ENCODE results near the gene FNDC10. TPM values are rescaled to one million over a fixed set of nuclear protein-coding genes. Genes with fewer than 3 reads are reported as not detected.

The FNDC10 gene
- total RNA-seq, 2 experiments from 2014 or later: 1.7 to 1.9 TPM

DNA sequence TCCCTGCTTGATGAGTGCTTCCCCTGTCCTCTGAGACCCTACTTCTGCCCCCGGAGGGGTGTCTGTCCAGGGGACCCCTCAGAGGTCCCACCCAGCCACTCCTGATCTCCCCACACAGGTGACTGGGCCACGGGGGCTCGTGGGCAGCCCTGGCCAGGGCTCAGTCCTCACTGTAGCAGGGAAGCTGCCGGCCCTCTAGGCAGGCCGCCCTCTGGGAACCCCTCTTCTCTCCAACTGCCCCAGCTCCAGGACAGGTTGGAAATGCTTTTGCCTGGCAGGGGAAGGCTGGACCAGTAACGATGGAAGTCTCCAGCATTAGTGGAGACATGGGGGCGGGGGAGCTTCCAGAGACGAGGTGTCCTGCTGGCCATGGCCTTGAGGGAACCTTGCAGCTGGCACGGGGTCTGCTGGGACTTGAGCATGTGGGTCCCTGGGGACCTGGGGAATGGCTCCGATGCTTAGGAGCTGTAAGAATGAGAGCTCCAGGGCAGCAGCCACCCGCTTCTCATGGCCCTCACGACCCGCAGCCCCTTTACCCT lies 3.1 kb upstream of the FNDC10 start:
- Mint-ChIP-seq H3K27me3 (peaks cover 6% of the 10 kb centered on the region), H3K36me3 (ENCODE audit: low read depth) (no peaks in the 10 kb centered on the region), H3K9me3 (ENCODE audit: low read depth) (no peaks in the 10 kb centered on the region), H3K27ac (no peak overlapping the region), H3K4me3 (no peak overlapping the region), H3K4me1 (peaks cover 16% of the 10 kb centered on the region)
- ATAC-seq (no peak), DNase-seq (no peak)
- ChIA-PET POLR2A (no interaction called here), CTCF (no interaction called here)
- intact Hi-C loops (cut with DNase I, micrococcal nuclease): no loop called here

DNA sequence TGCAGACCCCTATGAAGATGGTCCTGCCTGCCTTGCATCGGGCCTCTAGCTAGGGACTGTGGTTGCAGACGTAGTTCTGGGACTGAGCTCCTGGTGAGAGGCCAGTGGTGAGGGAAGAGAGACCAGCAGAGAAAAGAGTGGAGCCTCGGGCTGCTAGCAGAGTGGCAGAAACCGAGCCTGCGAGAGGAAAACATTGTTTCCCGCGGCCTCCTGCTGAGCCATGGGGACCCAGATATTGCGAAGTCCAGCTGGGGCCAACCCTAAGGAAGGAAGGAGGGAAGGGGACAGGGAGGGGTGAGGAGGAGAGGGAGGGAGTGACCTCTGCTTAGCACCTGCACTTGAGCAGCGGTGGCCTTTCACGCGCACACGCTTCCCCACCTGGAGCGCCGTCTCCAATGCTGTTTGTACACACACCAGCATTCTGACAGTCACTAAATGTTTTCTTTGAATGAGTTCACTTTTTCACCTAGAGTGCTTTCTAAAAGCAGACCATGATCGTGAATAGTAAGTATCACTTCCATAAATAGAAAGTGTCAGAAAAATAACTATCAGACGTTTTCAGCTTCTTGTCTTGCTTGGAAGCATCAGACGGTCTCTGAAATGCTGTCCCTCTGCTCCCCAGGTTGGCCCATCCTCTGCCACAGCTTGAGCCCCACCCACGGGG lies 2.5 kb upstream of the FNDC10 start:
- ChIA-PET POLR2A (no interaction called here), CTCF (interaction anchor here (0.6 kb wide), 1 partner anchor 293 kb away, joined by 3 read pairs; no protein-coding TSS in a partner anchor)
- Mint-ChIP-seq H3K27ac (no peak overlapping the region), H3K27me3 (peaks cover 6% of the 10 kb centered on the region), H3K9me3 (ENCODE audit: low read depth) (no peaks in the 10 kb centered on the region), H3K4me1 (peaks cover 13% of the 10 kb centered on the region), H3K4me3 (no peak overlapping the region), H3K36me3 (ENCODE audit: low read depth) (no peaks in the 10 kb centered on the region)
- ATAC-seq (no peak), DNase-seq (no peak)
- intact Hi-C loops (cut with DNase I, micrococcal nuclease): no loop called here

DNA sequence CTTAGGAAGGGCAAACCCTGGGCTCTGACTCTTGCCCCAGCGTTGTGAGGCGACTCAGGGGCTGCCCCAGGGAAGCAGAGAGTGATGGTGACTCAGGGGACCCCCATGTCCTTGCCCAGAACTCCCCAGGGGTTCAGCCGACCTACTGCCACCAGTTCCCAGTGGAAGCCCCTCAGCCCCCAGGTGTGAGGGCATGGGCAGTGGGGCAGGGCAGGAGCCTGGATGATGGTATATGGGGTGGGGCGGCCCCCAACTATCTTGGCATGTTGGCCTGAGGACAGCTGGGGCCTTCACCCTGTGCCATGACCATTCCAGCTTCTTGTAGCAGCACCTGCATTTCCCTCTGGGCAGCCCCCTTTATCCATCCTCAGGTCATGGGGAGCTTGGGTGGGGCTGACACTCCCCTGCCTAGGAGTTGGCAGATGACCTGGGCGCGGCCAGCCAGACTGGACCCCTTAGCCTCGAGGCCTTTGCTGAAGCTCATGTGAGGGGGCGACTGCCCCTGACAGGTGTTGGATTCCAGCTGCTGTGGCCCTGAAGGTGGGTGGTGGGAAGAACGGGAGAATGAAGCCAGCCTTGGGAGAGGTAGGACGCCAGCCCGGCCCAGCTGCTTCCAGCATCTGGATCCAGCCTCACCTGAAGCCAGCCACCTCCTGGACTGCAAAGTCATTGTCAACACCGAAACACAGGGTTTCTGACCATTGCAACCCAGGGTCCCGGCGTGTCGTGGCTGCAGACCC lies 1.8 kb upstream of the FNDC10 start:
- ChIA-PET CTCF (interaction anchor here (0.6 kb wide), 1 partner anchor 292 kb away, joined by 3 read pairs; no protein-coding TSS in a partner anchor), POLR2A (interaction anchor here (0.6 kb wide), 1 partner anchor 192 kb away, joined by 3 read pairs; no protein-coding TSS in a partner anchor)
- Mint-ChIP-seq H3K9me3 (ENCODE audit: low read depth) (no peaks in the 10 kb centered on the region), H3K27me3 (peaks cover 6% of the 10 kb centered on the region), H3K4me1 (peaks cover 7% of the 10 kb centered on the region), H3K27ac (no peak overlapping the region), H3K4me3 (no peak overlapping the region), H3K36me3 (ENCODE audit: low read depth) (no peaks in the 10 kb centered on the region)
- intact Hi-C loops (cut with DNase I, micrococcal nuclease): no loop called here
- DNase-seq: no peak
- no peak for ATAC-seq

DNA sequence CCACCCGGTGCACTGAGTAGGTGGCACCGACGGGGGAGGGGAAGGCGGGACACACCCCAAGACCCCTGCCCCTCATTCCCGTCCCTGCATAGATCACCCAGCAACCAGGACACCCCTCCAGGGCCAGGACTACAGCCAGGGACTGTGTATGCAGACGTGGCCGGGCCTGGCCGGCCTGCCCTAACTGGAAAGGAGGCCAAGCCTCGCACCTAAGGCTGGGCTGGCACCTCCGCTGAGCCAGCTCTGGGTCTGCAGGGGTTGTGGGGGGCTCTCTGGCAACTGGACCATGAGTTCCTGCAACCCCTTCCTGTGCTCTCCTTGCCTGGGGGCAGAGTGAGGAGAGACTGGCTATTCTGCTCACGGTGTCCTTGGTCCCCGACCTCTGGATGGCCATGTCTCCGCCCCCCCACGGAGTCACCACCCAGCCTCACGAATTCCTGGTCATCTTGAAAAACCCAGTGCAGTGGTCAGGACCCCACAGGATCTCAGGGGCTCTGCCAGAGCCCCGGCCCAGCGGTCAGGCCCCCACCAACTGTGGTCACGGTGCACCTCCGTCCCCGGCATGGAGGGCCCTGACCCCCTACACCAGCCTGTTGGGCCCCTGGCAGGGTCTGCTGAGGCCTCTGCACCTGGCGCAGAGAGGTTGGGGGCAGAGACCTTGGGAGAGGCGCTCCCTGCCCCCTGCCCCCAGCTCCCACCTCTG lies 1.1 kb upstream of the FNDC10 start:
- DNase-seq (no peak), ATAC-seq (no peak)
- intact Hi-C loops (cut with DNase I, micrococcal nuclease): loop anchor here in 1 of 2 experiments (1.0 kb wide), 1 partner anchor 13 kb away; no protein-coding TSS in a partner anchor
- Mint-ChIP-seq H3K4me3 (peak overlapping the region; percentile 21), H3K9me3 (ENCODE audit: low read depth) (no peaks in the 10 kb centered on the region), H3K27ac (no peak overlapping the region), H3K36me3 (ENCODE audit: low read depth) (no peaks in the 10 kb centered on the region), H3K27me3 (peaks cover 6% of the 10 kb centered on the region), H3K4me1 (peaks cover 5% of the 10 kb centered on the region)
- POLR2A ChIA-PET: interaction anchor here (0.6 kb wide), 1 partner anchor 192 kb away, joined by 3 read pairs; no protein-coding TSS in a partner anchor
- CTCF ChIA-PET: no interaction called here

DNA sequence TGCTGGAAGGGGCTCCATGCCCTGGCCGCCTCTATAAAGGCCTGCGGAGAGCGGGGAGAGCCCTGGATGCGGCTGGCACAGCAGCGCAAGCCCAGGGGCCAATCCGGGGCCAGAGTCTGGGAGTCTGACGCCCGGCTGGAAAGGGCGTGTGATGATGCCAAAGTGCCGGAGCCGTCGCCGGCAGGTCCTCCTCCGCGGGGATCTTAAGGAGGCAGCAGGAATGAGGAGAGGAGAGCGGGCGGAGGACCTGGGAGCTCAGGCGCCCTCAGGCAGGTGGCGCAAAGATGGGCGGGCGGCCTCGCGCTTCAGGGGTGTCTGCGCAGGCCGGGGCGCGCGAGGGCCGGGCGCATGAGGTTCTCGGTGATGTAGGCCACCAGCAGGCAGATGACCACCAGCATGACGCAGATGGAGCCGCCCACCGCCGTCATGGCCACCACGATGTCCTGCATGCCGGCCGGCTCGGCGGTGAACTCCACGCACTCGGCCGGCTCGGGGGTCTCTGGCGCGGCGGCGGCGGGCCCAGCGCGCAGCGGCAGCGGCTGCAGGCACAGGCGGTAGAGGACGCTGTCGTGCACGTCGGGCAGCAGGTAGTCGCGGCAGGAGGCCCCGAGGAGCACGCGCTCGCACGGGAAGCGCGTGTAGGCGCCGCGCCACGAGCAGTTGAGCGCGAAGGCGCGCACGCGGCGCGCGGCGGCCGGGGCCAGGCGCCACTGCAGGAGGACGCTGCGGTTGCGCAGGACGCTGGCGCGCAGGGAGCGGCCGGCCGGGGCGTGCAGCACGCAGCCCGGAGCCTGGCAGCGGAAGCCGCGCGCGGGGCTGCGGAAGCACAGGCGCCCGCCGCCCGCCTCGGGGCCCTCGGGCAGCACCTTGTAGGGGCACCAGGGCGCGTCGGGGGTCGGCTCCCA lies 653 bp downstream of the FNDC10 start:
- Mint-ChIP-seq H3K4me3 (peak overlapping the region; percentile 63), H3K9me3 (ENCODE audit: low read depth) (no peaks in the 10 kb centered on the region), H3K36me3 (ENCODE audit: low read depth) (no peaks in the 10 kb centered on the region), H3K27ac (no peak overlapping the region), H3K4me1 (peaks cover 5% of the 10 kb centered on the region), H3K27me3 (peaks cover 6% of the 10 kb centered on the region)
- peak; percentile 65 for DNase-seq
- CTCF ChIA-PET: no interaction called here
- POLR2A ChIA-PET: interaction anchor here (0.7 kb wide), 1 partner anchor 16 kb away, joined by 3 read pairs; no protein-coding TSS in a partner anchor
- intact Hi-C loops (cut with DNase I, micrococcal nuclease): no loop called here
- peak; percentile 50 for ATAC-seq

DNA sequence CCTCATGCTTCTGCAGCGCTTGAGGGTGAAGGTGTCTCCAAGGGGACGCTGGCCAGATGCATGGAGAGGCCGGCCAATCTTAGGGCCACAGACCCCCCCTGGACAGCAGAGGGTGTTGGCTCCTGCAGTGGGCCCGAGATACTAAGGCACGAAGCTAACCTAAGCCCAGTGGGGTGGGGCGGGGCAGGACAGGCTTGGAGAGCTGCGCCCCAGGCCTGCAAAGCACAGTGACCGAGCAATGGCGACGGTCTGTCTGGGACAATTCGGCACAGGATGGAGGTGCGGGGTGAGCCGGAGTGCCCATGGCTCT lies 1.3 kb downstream of the FNDC10 start:
- intact Hi-C loops (cut with DNase I, micrococcal nuclease): no loop called here
- Mint-ChIP-seq H3K27ac (no peak overlapping the region), H3K4me3 (peak overlapping the region; percentile 63), H3K27me3 (peaks cover 6% of the 10 kb centered on the region), H3K36me3 (ENCODE audit: low read depth) (no peaks in the 10 kb centered on the region), H3K4me1 (peaks cover 5% of the 10 kb centered on the region), H3K9me3 (ENCODE audit: low read depth) (no peaks in the 10 kb centered on the region)
- ChIA-PET POLR2A (interaction anchor here (0.6 kb wide), 1 partner anchor 42 kb away, joined by 6 read pairs; no protein-coding TSS in a partner anchor), CTCF (interaction anchor here (1.0 kb wide), 1 partner anchor 8 kb away, joined by 3 read pairs; no protein-coding TSS in a partner anchor)
- no peak for DNase-seq
- ATAC-seq: no peak

DNA sequence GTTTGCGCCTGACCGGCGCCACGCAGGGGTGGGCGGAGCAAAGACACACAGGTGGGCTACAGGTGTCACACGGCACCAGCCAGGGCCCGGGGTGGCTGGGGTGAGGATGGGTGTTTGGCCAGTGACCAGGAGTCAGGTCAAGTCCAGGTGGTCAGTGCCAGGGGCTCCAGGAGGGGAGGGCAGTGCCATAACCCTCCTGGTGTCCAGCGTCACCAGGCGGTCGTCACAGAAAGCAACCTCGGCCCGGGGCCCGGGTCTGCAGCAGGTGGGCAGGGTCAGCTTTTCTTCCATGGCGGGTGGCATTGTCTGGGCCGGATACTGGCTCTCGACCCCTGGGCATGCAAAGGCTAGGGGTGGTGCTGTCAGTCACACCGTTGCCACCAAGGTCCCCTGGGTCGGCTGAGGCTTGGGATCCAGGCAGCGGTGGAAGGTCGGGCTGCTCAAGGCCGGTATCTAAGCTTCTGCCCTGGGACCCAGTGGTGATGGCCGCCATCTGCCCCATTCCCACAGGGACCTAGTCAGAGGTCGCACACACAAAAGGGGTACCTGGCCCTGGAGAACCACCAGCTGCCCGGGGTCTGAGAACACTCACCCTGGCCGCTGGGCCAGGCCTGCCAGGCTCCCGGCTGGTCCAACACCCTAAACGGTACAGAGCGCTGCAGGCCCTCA lies 1.8 kb downstream of the FNDC10 start:
- Mint-ChIP-seq H3K27ac (no peak overlapping the region), H3K4me3 (peak overlapping the region; percentile 63), H3K4me1 (peaks cover 5% of the 10 kb centered on the region), H3K27me3 (peaks cover 6% of the 10 kb centered on the region), H3K9me3 (ENCODE audit: low read depth) (no peaks in the 10 kb centered on the region), H3K36me3 (ENCODE audit: low read depth) (no peaks in the 10 kb centered on the region)
- intact Hi-C loops (cut with DNase I, micrococcal nuclease): no loop called here
- CTCF ChIA-PET: interaction anchor here (1.0 to 1.3 kb wide), 2 partner anchors 9 to 10 kb away, joined by 3 to 5 read pairs; no protein-coding TSS in a partner anchor
- no peak for ATAC-seq
- POLR2A ChIA-PET: interaction anchor here (0.6 kb wide), 1 partner anchor 42 kb away, joined by 6 read pairs; no protein-coding TSS in a partner anchor
- no peak for DNase-seq

DNA sequence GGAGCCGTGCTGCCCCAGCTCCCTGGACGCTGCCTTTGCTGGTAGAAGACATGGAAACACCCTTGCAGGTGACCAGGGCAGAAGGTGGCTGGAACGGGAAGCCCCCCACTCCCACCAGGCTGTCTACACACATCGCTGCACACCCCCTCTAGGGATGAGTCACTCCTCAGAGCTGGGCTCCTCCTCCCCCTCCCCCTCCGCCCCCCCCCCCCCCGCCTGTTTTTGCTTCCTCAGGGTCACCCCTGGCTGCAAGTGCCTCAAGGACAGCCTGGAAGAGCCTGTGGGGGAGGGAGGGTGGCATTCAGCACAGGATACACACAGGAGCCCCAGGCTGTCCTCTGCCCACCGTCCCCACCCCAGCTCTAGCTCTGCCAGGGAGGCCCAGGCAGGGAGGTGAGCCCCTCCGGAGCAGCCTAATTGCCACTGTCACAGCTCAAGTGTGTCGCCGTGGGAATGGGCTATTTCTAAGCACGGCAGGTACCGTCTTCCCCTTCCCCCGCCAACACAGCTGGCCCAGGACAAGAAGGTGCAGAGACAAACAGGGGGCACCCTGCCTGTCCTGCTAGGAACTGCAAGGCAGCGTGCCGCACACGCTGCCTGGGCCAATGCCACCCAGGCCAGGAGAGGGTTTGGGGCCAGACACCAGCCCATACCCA lies 2.5 kb downstream of the FNDC10 start:
- Mint-ChIP-seq H3K4me1 (peaks cover 5% of the 10 kb centered on the region), H3K9me3 (ENCODE audit: low read depth) (no peaks in the 10 kb centered on the region), H3K4me3 (no peak overlapping the region), H3K27ac (no peak overlapping the region), H3K27me3 (peaks cover 6% of the 10 kb centered on the region), H3K36me3 (ENCODE audit: low read depth) (no peaks in the 10 kb centered on the region)
- intact Hi-C loops (cut with DNase I, micrococcal nuclease): no loop called here
- peak; percentile 59 for ATAC-seq
- CTCF ChIA-PET: interaction anchor here (0.7 to 1.3 kb wide), 3 partner anchors 9 to 18 kb away, joined by 3 to 5 read pairs (median 4); no protein-coding TSS in a partner anchor
- POLR2A ChIA-PET: no interaction called here
- DNase-seq: peak; percentile 59

DNA sequence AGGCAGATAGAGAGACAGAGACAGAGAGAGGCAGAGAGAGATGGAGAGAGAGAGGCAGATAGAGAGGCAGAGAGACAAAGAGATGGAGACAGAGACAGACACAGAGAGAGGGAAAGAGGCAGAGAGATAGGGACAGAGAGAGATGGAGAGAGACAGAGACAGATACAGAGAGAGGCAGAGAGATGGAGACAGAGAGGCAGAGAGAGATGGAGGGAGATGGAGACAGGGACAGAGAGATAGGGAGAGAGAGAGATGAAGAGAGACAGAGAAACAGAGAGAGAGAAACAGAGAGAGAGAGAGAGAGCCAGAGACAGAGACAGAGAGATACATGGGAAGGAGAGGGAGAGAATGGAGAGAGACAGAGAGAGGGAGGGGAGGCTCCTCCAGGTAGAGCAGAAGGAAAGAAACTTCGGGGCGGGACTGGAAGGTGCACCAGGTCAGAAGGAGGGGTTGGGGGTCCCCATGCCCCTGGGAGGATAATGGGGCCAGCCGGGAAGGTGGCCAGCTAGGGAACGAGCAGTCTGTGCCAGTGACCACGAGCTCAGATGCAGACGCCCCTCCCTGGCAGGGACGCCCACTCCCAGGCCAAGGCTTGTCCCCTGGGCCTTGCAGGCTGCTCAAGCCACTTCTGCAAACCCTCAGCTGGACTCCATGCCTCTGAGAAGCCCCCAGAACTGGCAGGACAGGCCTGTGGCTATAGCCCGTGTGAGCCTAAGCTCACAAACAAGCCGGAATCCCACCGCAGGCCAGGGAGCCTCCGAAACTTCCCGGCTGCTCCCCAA lies 3.3 kb downstream of the FNDC10 start:
- H3K36me3 Mint-ChIP-seq (ENCODE audit: low read depth): no peaks in the 10 kb centered on the region
- peaks cover 5% of the 10 kb centered on the region for H3K4me1 Mint-ChIP-seq
- peaks cover 6% of the 10 kb centered on the region for H3K27me3 Mint-ChIP-seq
- H3K4me3 Mint-ChIP-seq: no peak overlapping the region
- ChIA-PET CTCF (interaction anchor here (0.7 to 1.3 kb wide), 3 partner anchors 8 to 17 kb away, joined by 3 to 5 read pairs (median 4); no protein-coding TSS in a partner anchor), POLR2A (no interaction called here)
- intact Hi-C loops (cut with DNase I, micrococcal nuclease): no loop called here
- no peak for ATAC-seq
- no peaks in the 10 kb centered on the region for H3K9me3 Mint-ChIP-seq (ENCODE audit: low read depth)
- DNase-seq: no peak
- H3K27ac Mint-ChIP-seq: no peak overlapping the region

All from activated CD4-positive, alpha-beta T cell treated with anti-CD3 and anti-CD28 coated beads for 36 hours (primary cell).